NCI-H1417 treated with DMSO at 0.1 percent for 48 hours (cell line): ENCODE measurements around the gene SLC16A7.

Experiments used
- DNase-seq: peaks from one replicate; lab custom pipeline; 2025; lab: John Stamatoyannopoulos, UW

The SLC16A7 gene

DNA sequence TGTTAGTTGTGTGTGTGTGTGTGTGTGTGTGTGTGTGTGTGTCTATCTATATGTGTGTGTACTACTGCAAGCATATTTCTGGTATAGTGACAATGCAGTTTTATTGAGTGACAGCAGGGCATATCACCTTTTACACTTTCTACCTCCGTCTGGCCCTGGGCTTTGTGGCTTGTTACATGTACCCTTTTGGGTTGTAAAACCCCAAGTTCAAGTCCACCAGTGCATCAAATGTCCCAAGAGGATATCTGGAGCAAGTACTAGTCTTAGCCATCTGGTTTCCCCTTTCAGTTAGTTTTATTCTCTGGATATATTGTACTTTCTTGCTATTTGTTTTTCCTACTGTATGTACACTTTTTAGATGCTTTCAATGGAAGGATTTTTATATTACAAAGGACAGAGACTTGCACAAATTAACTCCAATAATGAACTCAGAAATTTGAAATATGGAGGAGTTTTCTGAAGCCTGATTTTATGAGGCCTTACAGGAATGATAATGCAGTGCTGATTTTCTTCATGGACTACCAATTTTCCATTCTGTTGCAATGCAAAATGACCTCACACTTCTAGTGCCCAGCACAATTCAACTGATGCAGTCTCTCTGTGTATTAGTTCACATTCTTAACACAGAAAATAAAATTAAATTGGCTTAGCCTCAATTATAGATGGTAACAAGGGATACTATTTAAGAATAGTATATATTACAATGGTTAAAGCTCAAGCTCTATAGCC lies 29.1 kb downstream of the SLC16A7 start:
- DNase-seq: no peak

DNA sequence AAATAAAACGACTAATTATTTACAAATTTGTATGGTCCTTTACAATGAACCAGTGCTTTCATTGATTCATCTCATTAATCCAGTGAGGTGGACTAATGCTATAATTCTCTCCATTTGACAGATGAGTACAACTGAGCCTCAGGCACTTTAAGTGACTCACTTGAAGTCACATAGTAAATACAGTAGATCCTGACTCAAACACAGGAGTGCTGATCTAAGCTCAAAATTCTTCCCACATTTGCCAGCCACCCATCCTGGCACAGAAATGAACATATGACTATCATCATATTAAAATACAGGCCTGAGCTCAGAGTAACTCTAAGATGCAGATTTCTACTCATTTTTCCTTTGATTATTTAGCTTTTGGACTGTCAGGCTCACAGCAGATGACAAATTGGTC lies 30.6 kb downstream of the SLC16A7 start:
- no peak for DNase-seq

DNA sequence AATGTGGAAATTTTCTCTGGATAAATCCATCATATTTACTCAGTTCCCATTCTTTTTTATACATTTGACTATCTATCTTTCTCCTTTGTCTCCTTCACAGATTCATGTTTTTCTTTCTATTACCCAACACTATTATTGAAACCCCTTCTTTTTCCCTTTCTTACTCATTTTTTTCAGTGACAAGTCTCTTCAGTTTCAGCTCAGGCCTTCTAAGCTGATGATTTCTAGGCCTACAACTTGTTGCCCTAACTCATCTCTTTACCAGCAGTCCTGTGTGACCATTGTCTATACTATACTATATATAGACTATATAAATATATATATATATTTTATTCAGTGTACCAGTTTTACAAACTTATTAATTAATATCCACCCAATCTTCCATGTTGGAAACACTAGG lies 31.8 kb downstream of the SLC16A7 start:
- DNase-seq: no peak

DNA sequence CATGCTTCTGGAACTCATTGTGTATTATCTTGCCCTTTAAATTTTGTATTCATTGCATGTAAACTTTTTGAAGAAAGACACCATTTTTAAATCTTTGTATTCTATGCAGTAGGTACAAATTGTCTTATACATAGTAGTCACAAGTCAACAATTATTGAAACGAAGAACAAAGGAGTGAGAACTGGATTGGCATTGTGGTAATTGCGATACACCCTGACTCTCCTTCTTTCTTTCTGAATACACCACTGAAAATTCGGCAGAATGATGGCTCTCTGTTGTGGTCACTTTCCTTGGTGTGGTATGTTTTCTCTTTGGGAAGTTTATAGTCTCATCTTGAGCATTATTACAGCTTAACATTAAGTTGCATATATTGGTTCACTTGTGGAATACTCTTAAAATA lies 34.1 kb downstream of the SLC16A7 start:
- no peak for DNase-seq

DNA sequence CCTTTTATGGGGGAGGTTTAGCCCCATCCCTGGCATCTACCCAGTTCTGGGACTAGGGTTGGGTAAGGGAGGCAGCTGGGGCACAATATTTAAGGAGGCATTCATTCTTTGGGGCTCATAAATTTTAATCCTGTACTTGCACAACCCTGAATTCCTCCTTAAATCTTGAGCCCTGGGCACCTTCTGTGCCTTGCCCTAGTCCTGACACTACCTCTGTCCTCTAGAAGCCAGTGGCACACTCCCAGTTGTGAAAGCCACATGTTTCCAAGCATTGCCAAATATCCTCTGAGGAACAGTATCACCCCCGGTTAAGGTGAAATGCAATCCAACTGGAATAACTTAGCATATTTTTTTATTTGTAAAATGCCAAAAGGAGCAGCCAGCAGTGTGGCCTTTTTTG lies 36.6 kb downstream of the SLC16A7 start:
- no peak for DNase-seq

DNA sequence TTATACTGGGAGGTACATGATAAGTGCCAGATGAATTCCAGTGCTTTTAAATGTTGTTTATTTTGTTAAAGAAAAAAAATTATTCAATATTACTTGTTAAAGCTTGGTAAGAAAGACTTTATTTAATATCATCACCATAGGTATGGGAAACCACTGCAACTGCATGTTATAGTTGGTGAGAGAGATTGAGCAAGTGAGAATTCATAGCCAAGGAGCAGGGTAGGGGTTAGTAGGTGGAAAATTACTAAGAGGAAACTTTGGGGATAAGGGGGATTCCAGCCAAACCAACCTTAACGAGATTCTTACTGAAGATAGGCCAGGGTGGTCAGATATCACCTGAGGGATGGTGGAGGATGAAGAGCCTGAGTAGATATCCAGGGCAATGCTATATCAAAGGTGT lies 38.4 kb downstream of the SLC16A7 start:
- DNase-seq: no peak

DNA sequence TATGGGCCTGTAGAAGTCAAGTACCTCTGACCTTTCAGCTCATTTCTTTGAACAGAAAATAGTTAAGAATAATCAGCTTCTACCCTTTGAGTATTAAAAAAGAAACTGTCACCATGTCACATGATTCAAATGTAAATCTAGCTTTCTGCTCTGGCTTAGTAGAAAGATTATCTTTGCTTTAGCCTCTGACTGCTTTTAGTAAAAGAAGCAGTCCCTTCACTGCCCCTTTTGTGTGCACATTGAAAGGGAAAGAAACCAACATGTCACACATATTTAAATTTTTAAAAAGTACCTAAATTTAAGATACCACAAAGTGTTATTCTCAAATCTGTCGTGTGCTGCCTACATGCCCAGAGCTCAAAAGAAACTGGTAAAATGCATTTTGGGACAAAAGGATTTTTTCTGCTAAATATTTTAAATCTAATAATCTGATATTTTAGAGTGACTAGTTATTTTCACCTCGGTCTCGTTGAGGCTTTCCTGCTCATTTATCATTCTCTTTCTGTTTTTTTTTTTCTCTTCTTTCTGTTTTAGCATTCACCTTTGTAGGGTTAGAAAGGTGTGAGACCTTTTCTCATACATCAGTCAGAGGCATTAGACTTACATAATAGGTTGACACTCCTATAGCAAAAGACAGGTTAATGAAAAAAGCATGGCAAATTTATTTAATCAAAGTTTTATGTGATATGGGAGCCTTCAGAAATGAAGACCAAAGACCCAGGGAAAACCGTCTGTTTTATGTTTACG lies 41.3 kb downstream of the SLC16A7 start:
- no peak for DNase-seq

DNA sequence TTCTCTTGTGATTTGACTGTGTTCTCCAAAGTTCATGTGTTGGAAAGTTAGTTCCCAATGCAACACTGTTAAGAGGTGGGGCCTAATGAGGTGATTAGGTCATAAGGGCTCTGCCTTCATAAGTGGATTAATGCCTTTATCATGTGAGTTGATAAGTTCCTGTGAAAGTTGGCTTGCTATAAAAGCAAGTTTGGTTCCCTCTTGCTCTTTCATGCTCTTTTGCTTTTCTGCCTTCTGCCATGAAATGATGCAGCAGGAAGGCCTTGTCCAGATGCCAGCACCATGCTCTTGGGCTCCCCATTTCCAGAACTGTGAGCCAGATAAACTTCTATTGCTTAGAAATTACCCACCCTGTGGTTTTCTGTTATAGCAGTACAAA lies 41.9 kb downstream of the SLC16A7 start:
- DNase-seq: no peak

DNA sequence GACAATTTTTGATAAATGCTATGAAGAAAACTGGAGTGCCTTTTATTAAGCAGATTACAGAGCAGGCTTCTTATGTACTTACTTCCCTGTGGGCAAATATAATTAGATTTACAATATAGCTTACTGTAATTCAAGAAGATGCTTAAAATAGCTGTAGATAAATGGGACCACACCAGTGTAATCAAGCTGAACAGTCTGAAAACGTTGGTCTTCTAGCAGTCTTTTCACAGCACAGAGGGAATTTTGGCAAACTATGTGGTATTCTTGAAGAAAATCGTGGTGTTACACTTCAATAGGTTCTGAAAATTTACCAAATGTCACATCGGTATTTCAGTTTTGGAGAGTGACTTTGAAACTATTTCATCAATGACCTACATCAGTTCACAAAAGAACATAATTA lies 47.7 kb downstream of the SLC16A7 start:
- no peak for DNase-seq

DNA sequence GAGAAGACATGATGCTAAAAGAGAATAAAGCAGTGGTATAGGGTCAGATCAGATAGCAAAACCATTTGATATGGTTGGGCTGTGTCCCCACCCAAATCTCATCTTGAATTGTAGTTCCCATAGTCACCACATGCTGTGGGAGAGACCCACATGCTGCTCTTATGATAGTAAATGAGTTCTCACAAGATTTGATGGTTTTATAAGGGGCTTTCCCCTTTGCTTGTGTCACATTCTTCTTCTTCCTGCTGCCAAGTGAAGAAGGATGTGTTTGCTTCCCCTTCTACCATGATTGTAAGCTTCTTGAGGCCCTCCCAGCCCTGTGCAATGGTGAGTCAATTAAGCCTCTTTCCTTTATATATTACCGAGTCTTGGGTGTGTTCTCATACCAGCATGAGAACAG lies 49.4 kb downstream of the SLC16A7 start:
- no peak for DNase-seq

DNA sequence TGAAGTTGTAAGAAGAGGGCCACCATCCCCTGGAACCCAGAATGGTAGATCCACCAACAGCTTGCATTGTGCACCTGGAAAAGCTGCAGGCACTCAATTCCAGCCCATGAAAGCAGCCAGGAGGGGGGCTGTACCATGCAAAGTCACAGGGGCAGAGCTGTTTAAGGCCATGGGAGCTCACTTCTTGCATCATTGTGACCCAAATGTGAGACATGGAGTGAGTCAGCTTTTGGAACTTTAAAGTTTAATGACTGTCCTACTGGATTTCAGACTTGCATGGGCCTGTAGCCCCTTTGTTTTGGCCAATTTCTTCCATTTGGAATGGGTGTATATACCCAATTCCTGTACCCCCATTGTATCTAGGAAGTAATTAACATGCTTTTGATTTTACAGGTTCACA lies 50.8 kb downstream of the SLC16A7 start:
- DNase-seq: no peak

DNA sequence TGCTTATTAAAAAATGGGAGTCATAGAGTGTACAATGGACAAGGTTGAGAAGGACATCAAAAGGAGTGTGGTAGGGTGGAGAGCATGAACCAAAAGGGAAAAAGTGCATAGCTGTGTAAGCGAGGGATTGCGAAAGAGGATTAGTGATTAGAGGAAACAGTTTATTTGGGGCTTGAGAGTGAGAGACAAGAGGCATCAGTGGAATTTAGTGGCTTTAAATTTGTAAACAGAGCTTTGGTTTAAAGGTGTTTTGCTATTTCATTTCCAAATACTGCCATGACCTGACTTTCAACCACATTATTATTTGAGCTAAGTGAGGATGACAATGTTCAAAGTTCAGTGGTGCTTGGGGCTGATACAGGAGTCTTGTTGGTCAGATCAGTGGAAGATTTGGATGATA lies 53.4 kb downstream of the SLC16A7 start:
- DNase-seq: no peak

DNA sequence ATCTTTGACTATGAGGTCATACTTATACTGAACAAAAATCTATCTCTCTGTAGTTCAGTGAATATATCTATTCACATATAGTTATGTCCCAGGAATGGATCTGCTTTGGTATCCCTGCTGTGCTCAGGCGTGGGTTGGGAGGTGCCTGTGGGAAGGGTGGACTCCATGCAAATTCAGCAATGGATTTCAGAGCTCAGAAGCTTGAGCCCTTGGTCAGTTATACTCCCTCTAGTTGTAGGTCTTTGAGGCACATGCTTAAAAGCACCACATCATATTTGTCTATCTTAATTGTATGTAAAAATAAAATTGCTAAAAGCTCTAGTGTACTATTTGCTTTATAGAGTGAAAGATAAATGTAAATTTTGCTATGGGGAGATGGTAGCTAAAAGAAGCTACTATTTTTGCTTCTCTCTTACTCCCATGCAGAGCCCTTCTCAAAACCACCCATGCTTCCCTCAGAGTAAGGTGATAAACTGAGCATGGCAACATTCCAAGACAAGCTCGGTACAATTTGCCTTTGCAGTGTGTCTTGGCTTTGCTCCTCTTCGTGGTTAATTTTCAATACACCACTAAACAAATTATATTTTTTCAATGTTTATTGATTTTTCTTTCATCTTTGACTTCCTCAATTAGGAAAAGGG lies 54.9 kb downstream of the SLC16A7 start:
- DNase-seq: no peak

DNA sequence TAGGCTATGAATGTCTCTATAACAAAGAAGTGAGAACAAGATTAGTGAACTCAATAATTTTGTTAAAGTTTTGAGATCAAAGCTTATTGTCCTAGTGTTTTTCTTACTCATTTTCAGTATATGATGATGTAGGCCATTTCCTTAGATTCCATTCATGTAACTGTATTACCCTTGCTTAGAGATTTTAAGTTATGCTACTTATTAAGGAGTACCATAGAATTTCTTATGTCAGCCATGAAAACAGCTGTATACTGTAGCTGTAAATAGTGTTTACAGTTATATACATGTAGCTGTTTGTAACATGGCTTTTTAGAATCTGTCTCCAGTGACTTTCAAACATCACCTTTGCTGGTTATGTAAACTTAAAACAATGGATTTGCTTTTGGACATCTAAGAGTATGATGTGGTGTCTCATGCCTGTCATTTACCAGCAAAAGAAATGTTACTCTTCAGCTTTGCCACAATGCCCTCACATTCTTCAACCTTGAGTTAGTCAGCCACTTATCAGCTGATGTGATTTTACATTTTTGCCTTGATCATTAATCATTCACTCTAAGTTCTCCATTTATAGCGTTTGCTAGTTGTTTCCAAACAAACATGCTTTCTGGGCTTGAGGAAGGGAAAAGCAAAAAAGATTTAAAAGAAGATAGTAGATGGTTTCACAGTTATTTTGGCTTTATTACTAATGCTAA lies 55.5 kb downstream of the SLC16A7 start:
- DNase-seq: no peak

DNA sequence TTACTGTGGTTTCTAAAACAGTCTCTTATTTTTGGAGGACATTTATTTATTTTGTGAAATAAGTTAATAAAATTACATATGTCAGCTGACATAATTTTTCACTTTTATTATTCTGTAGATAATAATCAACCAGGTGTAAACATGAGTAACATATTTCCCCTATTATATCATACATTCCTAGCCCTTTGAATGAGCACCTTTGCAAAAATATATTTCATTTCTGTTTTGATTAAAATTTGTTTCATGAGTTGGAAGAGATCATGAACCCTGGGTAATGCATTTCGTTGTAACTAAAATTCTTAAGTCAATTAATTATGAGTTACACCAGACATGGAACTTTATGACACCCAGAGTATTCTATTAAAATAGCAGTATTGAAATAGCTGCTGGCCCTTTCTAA lies 56.3 kb downstream of the SLC16A7 start:
- DNase-seq: no peak

DNA sequence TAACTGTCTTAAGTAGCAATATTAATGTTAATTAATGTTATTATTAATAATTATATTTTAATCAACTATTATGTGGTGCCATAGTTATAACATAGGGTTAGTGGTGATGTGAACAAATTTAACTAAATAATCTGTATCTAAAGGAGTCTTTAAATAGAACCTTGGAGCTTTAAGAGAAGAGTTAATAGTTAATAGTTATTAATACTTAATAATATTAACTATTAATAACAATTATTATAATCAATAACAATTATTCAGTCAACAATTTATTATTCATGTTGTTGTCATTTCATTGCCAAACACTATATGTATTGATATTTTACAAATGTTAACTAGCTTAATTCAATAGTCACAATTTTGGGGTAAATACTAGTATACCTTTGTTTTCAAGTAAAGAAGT lies 58.2 kb downstream of the SLC16A7 start:
- DNase-seq: no peak

DNA sequence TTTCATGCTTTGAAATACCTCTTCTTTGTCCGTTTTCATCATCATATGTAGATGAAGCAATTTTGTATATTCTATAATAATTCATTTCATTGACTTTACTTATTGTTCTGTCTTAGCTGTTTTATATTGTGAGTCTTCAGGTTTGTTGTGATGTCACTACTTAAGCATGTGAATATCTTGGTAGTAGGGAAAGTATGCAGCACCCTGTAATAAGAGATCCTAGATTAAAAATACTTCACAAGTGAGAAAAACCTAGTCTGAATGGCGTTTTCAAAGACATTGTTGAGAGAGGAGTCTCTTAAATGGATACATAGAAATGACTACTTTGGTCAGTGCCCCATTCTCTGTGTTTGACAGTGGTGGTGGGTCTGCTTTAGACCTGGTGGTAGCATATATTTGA lies 61.4 kb downstream of the SLC16A7 start:
- DNase-seq: no peak

DNA sequence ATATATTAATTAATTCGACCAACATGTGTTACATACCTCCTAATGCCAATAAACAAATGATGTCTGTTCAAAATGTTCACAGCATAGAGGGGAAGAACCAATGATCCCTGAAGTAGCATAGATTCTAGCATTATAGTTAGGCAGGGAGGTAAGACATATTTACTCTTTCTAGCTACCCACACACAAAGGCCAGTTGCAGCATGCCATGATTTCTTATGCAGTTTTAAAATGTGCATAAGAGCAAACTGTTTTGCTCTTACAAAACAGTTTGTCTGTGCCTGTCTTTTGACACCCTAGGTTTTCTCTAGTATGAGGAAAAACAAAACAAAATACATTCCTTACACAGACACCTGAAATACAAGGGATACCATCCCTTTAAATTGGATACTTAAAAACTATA lies 61.9 kb downstream of the SLC16A7 start:
- DNase-seq: no peak

DNA sequence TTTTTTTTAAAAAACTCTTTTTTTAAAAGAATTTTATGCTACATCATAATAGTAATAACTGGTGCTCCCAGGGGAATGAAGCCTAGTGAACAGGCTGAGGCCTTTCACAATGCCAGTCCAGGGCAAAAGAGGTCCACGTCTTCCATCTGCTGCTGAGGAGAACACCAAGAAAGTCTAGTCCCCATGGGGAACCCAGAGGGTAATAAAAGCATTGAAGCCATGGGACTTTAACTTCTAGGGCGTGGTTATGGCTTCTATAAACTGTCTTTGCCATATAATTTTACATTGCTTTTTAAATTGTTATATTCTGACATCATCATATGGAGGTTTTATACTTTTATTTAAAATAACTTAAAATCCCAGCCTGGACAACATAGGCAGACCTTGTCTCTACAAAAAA lies 64.3 kb downstream of the SLC16A7 start:
- DNase-seq: no peak

DNA sequence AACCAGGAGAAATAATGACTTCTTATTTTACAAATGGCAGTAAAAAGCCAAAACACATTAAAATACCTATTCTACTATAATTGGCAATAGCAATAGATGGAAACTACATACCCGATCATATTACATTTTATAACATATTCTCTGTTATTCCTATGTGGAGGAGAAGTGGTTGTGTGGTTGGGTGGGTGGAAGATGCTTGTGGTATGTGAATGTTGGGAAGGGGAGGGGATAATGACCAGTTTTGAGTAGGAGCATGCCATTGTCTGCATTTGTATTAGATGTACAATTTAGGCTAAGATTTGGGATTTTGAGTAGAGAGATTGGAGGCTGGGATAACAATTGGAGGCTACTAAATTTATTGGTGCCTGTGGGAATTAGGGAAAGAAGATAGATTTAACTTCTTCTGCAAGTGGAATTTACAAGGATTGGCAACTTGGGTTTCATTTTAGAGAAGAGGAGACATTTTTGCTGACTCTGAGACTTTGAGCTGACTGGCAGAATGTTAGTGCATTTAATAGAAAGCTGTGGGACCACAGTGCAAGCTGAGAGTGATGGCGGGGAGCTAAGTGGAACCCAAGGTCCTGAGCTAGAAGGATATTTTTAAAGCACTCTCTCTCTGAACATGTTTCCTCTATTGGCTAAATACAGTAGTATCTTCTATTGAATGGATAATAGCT lies 65.2 kb downstream of the SLC16A7 start:
- DNase-seq: no peak

DNA sequence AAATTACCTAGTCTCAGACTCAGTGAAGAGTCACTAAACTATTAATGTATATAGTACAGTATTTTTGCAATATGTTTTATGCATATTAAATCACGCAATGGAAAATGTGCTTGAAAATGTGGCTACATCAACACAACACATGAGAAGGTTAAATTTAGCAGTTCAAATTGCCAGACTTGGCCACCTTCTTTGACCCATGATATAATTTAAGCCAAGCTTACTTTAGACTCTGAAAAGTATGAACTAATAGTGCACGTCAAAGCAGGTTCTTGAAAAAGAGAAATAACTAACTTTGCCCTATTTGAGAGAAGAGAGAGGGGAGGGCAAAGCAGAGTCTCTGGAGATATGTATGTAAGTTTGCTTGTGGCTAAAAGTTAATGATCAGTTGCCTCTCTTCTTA lies 68.7 kb downstream of the SLC16A7 start:
- no peak for DNase-seq

DNA sequence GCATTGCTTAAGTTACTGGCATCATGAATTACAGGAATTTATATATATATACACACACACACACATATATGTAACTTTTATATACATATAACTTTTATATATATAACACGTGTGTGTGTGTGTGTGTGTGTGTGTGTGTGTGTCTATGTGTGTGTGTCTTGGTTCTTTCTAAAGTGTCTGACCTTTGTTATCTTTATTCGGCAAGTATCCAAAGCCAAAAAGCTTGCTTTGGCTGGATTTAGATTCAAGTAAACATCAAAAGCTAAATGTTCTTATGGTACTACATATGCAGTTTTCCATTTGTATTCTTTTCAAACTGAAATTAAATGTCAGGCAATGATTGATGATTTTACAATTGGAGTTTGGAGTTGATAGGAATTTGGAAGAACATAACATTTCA lies 69.9 kb downstream of the SLC16A7 start:
- no peak for DNase-seq
